ENCODE results near the gene MUSK. TPM values are rescaled to one million over a fixed set of nuclear protein-coding genes. Genes with fewer than 3 reads are reported as not detected.

MUSK gene
- total and polyA plus RNA-seq, 2 of the 4 experiments (the other 2 are of a cell fraction), result 0.07 to 0.18 TPM

- H2AK5ac ChIP-seq (ENCODE audit: low read depth, low read length), result peak overlapping the region; percentile 99; the same call in 1 of the 2 replicates
- no CpG with 5 or more reads among the region's 2 CpGs for WGBS, 2 experiments (ENCODE audit: extremely low coverage in 2 of 2, insufficient read length in 1 of 2)
- peak overlapping the region; percentile 99 for H2BK15ac ChIP-seq (ENCODE audit: low read depth, low read length)
- peak overlapping the region; percentile 96 for H2BK5ac ChIP-seq (ENCODE audit: low read depth, low read length, poor library complexity, severe bottlenecking)
- H3K18ac ChIP-seq (ENCODE audit: low read depth, low read length), result peak overlapping the region; percentile 98
- peak overlapping the region; percentile 97 for H3K4ac ChIP-seq (ENCODE audit: low read depth, low read length)
- H3K9me3 ChIP-seq (ENCODE audit: control insufficient read depth, insufficient read depth, low read length), result no peaks in the 10 kb centered on the region
- H3K4me3 ChIP-seq (ENCODE audit: insufficient read depth, low read depth, low read length), result no peak overlapping the region
- H3K14ac ChIP-seq (replicated peaks; ENCODE audit: low read depth, low read length), result peak overlapping the region; percentile 91
- H4K20me1 ChIP-seq (ENCODE audit: insufficient read depth, low read length), result no peaks in the 10 kb centered on the region
- no peak overlapping the region for H2AK9ac ChIP-seq (replicated peaks; ENCODE audit: low read depth, low read length, poor library complexity)
- peak overlapping the region; percentile 86 for H3K56ac ChIP-seq (ENCODE audit: extremely low read depth, insufficient read depth, low read length)
- peak overlapping the region; percentile 93 for H3K27ac ChIP-seq (ENCODE audit: insufficient read depth, low read length)
- no peak overlapping the region for H2AFZ ChIP-seq (replicated peaks; ENCODE audit: low read length, poor library complexity)
- peak overlapping the region; percentile 86 to 98 for H4K8ac ChIP-seq (ENCODE audit: low read depth in 2 of 2, low read length in 2 of 2)
- no peaks in the 10 kb centered on the region for H3K36me3 ChIP-seq (ENCODE audit: control insufficient read depth, insufficient read depth, low read length)
- H4K91ac ChIP-seq (ENCODE audit: insufficient read depth, low read depth, low read length), result peak overlapping the region; percentile 98
- H3K23ac ChIP-seq (ENCODE audit: low read depth, low read length), result peak overlapping the region; percentile 76
- DNase-seq (peak; percentile 33), ATAC-seq (ENCODE audit: low read depth) (peak; percentile 38)
- peaks cover 19% of the 10 kb centered on the region for H3K4me1 ChIP-seq (ENCODE audit: control insufficient read depth, insufficient read depth, low read length)
- intact Hi-C loops (cut with micrococcal nuclease) (loop anchor here (5.0 kb wide), 5 partner anchors 38 to 498 kb away; partner anchors contain the start of gene LPAR1), dilution Hi-C loops (cut with HindIII; ENCODE audit: low sequenced_read_pairs, unreplicated experiment) (no loop called here), in situ Hi-C loops (cut with MboI; ENCODE audit: low sequenced_read_pairs) (no loop called here)
- peaks cover 15 to 26% of the 10 kb centered on the region in 2 experiments for H3K79me1 ChIP-seq (ENCODE audit: low read depth in 1 of 2, low read length in 2 of 2)
- H2BK120ac ChIP-seq (ENCODE audit: low read depth, low read length), result peak overlapping the region; percentile 99
- peak overlapping the region; percentile 99; the same call in 1 of the 2 replicates for H4K5ac ChIP-seq (ENCODE audit: low read depth, low read length)
- no peak overlapping the region for H3K4me2 ChIP-seq (ENCODE audit: low read depth, low read length)
- TF ChIP-seq USF2 (IDR thresholded peaks at IDR 0.05; ENCODE audit: low read depth, low read length), result peak; percentile 37; the same call in 1 of the 2 replicates
- no peak for TF ChIP-seq NFE2L2 (IDR thresholded peaks at IDR 0.05; ENCODE audit: low read depth, low read length)
- TF ChIP-seq CTCF (conservative IDR thresholded peaks at IDR 0.05; ENCODE audit: low read depth, low read length), result no peak
- TF ChIP-seq CHD1 (IDR thresholded peaks at IDR 0.05; ENCODE audit: low read depth, low read length), result no peak
- peak overlapping the region; percentile 100 for H2BK20ac ChIP-seq (ENCODE audit: low read depth, low read length)
- H3K27me3 ChIP-seq (ENCODE audit: control insufficient read depth, insufficient read depth, low read length), result no peaks in the 10 kb centered on the region
- ChIA-PET CTCF (no interaction called here), POLR2A (ENCODE audit: unreplicated experiment) (no interaction called here)
- no TSS peak for BruUV-seq (replicated peaks)
- peak overlapping the region; percentile 37; the same call in 1 of the 2 replicates for H3K9ac ChIP-seq (ENCODE audit: low read depth, low read length)
- H3K9me1 ChIP-seq (ENCODE audit: insufficient read depth, low read length), result peaks cover 13% of the 10 kb centered on the region
Observed at GRCh38 chr9:110799396-110799795, 130.8 kb downstream of the MUSK start.

Data from IMR-90 (cell line).